CD4-positive, alpha-beta T cell treated with Interleukin-15 for 4 hours (primary cell): ENCODE results near the gene GRID1.
"Not testable (repeated sequence)": the region's sequence is repeated elsewhere in the genome, so short reads cannot be mapped to it uniquely, and the experiment has no call there.

Source experiments
- DNase-seq: peaks from one replicate; pipeline ENCODE4 v3.0.0-alpha.2; 2020; ENCODE audit warnings: low spot score

Gene GRID1

GRCh38 chr10:85986777-85987176 is 379.8 kb downstream of the GRID1 start:
- DNase-seq = no peak

- DNase-seq = no peak
Measured at GRCh38 chr10:85983051-85983450, 383.5 kb downstream of the GRID1 start.

GRCh38 chr10:85979598-85979997 is 387.0 kb downstream of the GRID1 start:
- no peak for DNase-seq

GRCh38 chr10:85978566-85979358 is 387.8 kb downstream of the GRID1 start:
- no peak for DNase-seq

GRCh38 chr10:85977642-85978041 is 389.0 kb downstream of the GRID1 start:
- no peak for DNase-seq

GRCh38 chr10:85976267-85976793 is 390.3 kb downstream of the GRID1 start:
- no peak for DNase-seq

- DNase-seq = no peak
Measured at GRCh38 chr10:85971494-85971893, 395.1 kb downstream of the GRID1 start.

GRCh38 chr10:85967594-85967993 is 399.0 kb downstream of the GRID1 start:
- no peak for DNase-seq

GRCh38 chr10:85961479-85962067 is 405.0 kb downstream of the GRID1 start:
- no peak for DNase-seq

- DNase-seq = no peak
Measured at GRCh38 chr10:85961073-85961472, 405.5 kb downstream of the GRID1 start.

GRCh38 chr10:85959239-85959638 is 407.4 kb downstream of the GRID1 start:
- DNase-seq = no peak

- no peak for DNase-seq
Measured at GRCh38 chr10:85950921-85951320, 415.7 kb downstream of the GRID1 start.

- no peak for DNase-seq
Measured at GRCh38 chr10:85946713-85947326, 419.8 kb downstream of the GRID1 start.

GRCh38 chr10:85936161-85936560 is 430.4 kb downstream of the GRID1 start:
- no peak for DNase-seq

- no peak for DNase-seq
Measured at GRCh38 chr10:85934586-85934985, 432.0 kb downstream of the GRID1 start.

GRCh38 chr10:85929993-85930392 is 436.6 kb downstream of the GRID1 start:
- DNase-seq = not testable (repeated sequence)

GRCh38 chr10:85927952-85928665 is 438.5 kb downstream of the GRID1 start:
- no peak for DNase-seq

GRCh38 chr10:85926986-85927385 is 439.6 kb downstream of the GRID1 start:
- DNase-seq = no peak

- DNase-seq = no peak
Measured at GRCh38 chr10:85926136-85926535, 440.5 kb downstream of the GRID1 start.

GRCh38 chr10:85925201-85925750 is 441.3 kb downstream of the GRID1 start:
- no peak for DNase-seq

- no peak for DNase-seq
Measured at GRCh38 chr10:85924382-85925102, 442.1 kb downstream of the GRID1 start.
